Hypothalamus (tissue), 51 donors: Measurements from ENCODE around the gene LCNL1.

Experiments
- DNase-seq, 51 donors: peaks; one replicate each; lab custom pipeline; 2025; lab: John Stamatoyannopoulos, UW

The LCNL1 gene

DNA sequence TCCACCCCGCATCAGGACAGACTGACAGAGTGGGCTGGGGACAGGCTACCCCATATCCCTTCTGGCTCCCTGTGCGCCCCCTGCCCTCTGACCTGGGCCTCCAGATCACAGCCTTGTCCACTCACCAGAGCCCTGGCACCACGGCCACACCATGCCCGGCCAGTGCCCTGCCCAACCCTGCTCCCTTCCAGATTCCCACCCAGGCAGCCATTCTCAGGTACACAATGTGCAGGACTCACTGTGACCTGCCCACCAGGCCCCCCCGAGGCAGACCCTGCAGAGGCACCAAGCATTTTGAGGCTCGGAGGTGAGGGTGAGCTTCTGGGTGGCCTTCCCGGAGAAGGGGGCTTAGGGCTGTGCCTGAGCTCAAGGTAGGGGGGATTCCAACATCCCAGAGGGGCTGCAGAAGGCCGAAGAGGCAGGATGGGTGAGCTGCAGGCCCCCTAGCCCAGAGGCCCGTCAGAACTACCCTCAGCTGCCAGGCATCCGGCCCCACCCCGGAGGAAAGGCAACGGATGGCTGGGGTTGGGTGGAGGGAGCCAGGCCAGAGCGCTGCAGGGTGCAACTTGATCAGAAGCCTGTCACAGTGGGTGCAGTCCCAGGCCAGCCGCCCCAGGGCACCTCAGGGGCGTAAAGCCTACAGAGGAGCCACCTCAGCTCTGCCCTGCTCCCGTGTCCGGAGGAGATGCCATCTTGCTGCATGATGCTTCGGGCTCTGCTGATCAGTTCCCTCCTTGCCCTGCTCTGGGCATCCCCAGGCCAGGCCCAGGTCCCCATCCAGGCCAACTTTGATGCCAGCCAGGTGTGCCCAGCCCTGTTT, at the start of gene LCNL1:
Gene LCNL1, plus strand, starts transcription at position 762 of the 820 bp plus-strand sequence. CDS start 594 bp downstream, outside the sequence.
- peak in 44 of 51 donors; percentile 49 to 92 (median 76) for DNase-seq

DNA sequence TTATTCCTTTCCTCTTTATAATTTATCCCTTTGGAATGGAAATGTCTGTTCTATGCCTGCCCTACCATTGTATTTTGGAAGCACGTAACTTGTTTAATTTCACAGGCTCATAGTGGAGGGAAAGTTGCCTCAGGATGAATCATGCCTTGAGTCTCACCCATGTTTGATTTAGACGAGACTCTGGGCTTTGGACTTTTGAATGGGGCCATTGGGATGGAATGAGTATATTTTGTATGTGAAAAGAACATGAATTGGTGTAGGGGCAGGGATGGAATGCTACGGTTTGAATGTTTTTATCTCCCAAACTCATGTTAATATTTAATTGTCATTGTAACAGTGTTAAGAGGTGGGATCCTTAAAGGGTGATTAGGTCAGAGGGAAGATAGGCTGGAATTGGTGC, 48.5 kb upstream of the LCNL1 start:
- no peak for DNase-seq

- DNase-seq: no peak
These were observed 47.1 kb upstream of the LCNL1 start for GRCh38 chr9:136935651-136936050.

DNA sequence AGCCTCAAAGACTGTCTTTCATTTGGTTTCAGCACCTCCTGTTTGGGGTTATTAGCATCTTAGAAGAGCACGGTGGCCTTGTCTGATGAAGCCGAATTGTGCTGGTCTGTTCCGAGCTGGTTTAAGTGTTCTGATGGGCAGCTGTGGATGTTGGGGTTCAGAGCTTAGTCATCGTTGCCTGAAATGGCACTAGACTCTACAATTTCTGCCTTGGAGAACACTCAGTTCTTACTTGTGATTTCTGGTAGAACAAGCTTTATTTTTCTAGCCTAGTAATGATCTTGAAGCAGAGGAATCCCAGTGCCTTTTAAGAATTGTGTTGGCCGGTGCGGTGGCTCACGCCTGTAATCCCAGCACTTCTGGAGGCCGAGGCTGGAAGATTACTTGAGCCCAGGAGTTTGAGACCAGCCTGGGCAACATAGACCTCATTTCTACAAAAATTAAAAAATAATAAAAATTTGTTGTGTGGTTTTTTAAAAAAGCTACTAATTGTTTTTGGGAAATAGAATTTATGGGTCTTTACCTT, 46.1 kb upstream of the LCNL1 start:
- DNase-seq: peak in 1 of 51 donors; percentile 40

DNA sequence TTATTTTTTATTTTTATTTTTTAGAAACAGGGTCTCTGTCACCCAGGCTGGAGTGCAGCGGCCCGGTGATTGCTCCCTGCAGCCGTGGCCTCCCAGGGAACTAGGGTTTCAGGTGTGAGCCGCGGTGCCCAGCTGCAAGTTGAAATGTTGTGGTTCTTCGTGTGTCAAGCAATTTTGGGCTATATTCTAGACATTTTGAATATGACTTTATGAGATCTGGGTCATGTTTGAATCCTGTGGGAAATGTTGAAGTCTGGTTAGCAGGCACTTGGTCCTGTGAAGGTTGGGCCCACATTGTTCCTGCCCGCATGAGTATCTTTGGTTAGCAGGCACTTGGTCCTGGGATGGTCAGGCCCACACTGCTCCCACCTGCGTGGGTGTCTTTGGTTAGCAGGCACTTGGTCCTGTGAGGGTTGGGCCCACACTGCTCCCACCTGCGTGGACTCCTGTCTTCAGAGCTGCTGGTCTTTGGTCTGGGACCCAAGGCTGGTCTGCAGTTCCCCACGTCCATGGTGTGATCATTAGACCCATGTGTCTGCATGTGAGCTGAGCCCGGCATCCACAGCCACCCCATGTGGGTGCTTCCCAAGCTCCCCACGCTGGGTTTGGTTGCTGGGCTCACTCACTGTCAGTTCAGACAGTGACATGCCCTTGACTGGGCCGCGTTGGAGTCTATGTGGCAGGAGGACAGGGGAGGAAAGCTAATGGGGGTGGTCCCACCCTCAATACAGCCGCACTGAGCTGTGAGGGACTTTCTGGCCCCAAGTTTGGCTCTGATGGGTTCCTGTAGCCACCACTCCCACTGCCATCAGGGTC, 45.4 kb upstream of the LCNL1 start:
- DNase-seq: no peak

DNA sequence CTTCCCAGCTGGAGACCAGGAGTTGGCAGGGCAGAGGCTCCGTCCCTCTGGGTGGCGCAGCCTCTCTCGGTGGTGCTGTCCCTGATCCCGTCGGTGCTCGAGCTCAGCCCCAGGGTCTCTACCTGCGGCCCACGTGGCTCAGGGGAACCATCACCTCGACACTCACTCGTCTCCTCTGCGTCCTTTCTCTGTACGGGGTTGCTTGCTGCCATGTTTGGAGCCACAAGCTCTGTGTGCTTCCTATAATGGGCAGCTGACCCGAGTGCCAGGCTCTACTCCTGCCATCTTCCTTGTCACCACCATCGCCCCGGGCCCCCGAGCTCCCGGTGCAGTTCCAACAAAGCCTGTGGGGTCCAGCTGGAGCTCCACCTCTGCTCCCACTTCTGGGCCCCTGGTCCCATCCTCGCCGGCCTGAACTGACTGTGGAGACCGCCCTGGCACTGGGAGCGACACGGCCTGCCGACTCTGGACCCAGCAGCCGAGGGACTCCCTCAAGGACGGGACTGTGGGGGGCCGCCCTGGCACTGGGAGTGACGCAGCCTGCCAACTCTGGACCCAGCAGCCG, 43.3 kb upstream of the LCNL1 start:
- DNase-seq: no peak

DNA sequence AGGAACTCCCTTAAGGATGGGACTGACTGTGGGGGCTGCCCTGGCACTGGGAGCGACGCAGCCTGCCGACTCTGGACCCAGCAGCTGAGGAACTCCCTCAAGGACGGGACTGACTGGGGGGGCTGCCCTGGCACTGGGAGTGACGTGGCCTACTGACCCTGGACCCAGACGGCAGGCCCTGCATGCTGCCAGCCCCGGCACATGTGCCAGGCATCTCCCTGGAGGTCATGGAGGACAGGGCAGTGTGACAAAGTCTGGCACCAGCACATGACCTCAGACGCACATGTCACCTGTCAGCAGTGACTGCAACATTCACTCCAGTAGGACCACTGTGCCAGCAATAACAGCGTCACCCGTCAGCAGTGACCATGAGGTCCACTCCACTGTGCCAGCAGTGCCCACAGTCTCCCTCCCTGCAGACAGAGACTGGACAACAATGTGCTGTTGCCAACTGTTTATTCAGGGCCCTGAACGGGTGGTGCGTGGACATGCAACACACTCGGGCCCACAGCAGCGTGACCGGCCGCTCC, 42.7 kb upstream of the LCNL1 start:
- peak in 39 of 51 donors; percentile 18 to 89 (median 71) for DNase-seq

GRCh38 chr9:136940526-136941230, 42.1 kb upstream of the LCNL1 start:
- peak in 1 of 51 donors; percentile 53 for DNase-seq

GRCh38 chr9:136941231-136942111, 41.3 kb upstream of the LCNL1 start:
- no peak for DNase-seq

- DNase-seq: no peak
These were observed 40.5 kb upstream of the LCNL1 start for GRCh38 chr9:136942112-136942880.

GRCh38 chr9:136942881-136943230, 39.9 kb upstream of the LCNL1 start:
- DNase-seq: no peak

DNA sequence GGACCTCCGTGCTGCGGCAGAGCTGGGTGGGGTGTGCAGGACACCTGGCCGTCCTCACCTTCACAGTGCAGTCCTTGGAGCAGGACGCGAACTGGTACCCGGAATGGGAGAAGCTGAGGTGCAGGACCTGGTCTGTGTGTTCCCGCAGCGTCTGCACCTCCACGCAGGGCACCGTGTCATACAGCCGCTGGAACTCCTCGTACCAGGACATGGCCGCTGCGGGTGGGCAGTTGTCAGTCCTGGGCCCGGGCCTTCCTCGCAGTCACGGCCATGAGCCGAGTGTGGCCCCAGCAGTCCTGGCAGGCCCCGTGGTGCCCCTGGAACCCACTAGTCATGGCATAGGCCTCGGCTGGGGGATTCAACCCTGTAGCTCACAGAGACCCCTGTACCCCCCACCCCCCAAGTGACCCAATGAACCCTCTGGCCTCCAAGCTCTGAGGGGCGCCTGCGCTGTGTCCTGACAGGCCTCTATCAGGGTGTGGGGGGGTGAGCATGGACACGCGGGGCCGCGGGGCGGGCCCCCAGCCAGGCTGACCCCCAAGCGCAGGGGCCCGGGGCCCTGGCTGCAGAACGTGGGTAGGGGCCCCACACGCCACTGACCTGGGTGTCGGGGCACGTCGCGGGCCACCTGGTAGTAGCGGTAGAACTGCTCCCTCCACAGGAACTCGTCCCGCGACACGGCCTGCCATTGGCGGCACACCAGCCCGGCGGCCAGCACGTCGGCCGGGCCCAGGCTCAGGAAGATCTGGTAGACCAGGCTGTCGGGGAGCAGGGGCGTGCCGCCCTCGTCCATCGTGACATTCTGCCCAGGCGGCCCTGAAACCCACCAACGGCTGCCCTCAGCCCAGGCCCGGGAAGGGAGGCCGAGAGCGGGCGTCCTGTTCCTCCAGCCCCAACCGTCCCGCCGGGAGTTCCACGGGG, 39.2 kb upstream of the LCNL1 start:
- peak in 1 of 51 donors; percentile 55 for DNase-seq

GRCh38 chr9:136944212-136944518, 38.6 kb upstream of the LCNL1 start:
- DNase-seq: peak in 2 of 51 donors; percentile 58 to 62

DNA sequence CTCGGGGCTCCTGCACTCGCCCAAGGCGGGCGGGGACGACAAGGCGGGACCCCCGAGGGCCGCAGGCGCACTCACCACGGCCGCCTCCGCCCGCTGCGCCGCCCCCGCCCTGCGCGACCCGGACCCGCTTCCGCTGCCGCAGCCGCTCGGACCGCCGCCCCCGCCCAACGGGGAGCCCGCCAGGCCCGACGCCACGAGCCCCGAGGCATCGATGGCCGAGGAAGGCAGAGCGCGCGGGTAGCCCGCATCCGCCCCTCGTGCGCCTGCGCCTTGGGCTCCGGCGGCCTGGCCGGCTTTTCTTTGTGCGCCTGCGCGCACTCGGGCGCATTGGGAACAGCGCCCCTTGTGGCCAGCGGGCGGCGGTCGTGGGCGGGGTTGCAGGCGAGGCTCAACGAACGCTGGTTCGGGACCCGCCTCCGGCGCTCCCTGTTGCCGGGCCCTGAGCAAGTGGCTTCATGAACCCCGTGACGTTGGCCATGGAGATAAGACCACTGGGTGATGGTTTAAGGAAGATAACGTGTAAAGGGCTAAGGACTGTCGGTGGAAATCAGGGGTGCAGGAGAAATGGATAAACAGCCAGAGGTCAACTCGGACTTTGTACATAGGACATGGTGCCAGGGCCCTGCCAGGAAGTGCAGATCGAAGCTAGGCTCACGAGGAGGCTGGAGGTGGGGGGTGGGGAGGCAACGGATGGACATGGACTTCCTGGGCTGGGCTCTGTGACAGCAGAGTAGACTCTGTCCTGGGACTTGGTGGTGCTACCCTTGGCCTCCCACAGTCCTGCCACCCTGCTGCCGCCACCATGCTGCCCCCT, 38.1 kb upstream of the LCNL1 start, which contains the start of the genes C8G and FBXW5:
Gene C8G, plus strand, starts transcription at position 725 of the 814 bp plus-strand sequence. Its CDS starts 78 bp downstream, at position 803.
Gene FBXW5, minus strand, starts transcription at position 220 of the 814 bp plus-strand sequence. CDS start 655 bp downstream, outside the sequence.
- DNase-seq: peak; percentile 30 to 98 (median 88)

DNA sequence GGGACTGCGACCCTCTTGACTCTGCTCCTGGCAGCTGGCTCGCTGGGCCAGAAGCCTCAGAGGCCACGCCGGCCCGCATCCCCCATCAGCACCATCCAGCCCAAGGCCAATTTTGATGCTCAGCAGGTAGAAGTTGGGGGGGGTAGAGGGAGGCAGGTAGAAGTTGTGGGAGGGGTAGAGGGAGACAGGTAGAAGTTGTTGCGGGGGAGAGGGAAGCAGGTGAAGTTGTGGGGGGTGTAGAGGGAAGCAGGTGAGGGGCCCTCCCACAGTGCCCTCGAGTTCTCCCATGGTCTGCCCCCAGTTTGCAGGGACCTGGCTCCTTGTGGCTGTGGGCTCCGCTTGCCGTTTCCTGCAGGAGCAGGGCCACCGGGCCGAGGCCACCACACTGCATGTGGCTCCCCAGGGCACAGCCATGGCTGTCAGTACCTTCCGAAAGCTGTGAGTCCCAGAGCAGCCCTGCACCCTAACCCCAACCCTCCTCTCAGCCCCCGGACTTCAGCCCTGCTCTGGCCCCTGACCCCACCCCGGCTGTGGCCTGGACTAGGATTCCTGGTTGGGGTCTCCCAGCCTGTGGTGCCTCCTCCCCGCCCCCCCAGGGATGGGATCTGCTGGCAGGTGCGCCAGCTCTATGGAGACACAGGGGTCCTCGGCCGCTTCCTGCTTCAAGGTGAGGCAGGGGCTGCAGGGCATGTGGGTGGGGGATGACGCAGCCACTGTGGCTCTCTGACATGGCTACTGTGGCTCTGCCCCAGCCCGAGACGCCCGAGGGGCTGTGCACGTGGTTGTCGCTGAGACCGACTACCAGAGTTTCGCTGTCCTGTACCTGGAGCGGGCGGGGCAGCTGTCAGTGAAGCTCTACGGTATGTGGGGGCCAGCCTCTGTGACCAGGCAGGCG, 37.2 kb upstream of the LCNL1 start:
- DNase-seq: no peak
